Fibroblast of pulmonary artery (primary cell): ENCODE data around the gene LENG1.
"Not testable (repeated sequence)": the region's sequence is repeated elsewhere in the genome, so short reads cannot be mapped to it uniquely, and the experiment has no call there.

Experiments
- DNase-seq: peaks from one replicate; pipeline ENCODE4 v3.0.0-alpha.2; 2010; ENCODE audit warnings: low read depth
- H3K4me3 ChIP-seq: replicated peaks from 2 replicates; pipeline ENCODE4 v1.5.1; 2011; ENCODE audit warnings: low read depth, mild to moderate bottlenecking, control low read depth, low read length, moderate library complexity
- CTCF ChIP-seq: IDR thresholded peaks from 2 replicates; pipeline ENCODE4 v1.5.1; 2011; ENCODE audit warnings: mild to moderate bottlenecking, control low read depth, low read length, inconsistent platforms; ENCODE audit errors: missing control alignments

Gene LENG1

GRCh38 chr19:54188215-54188871 is 28.8 kb upstream of the LENG1 start:
- no peak for TF ChIP-seq CTCF
- peak overlapping the region; percentile 80 for H3K4me3 ChIP-seq
- DNase-seq, result peak; percentile 42

GRCh38 chr19:54186934-54187381 is 27.4 kb upstream of the LENG1 start:
- TF ChIP-seq CTCF, result no peak
- DNase-seq, result no peak
- H3K4me3 ChIP-seq, result no peak overlapping the region

GRCh38 chr19:54186351-54186750 is 26.8 kb upstream of the LENG1 start:
- no peak for DNase-seq
- TF ChIP-seq CTCF, result no peak
- H3K4me3 ChIP-seq, result no peak overlapping the region

- TF ChIP-seq CTCF, result no peak
- H3K4me3 ChIP-seq, result no peak overlapping the region
- DNase-seq, result no peak
Observed at GRCh38 chr19:54183431-54183830, 23.9 kb upstream of the LENG1 start.

GRCh38 chr19:54181894-54182293 is 22.4 kb upstream of the LENG1 start:
- not testable (repeated sequence) for DNase-seq, H3K4me3 ChIP-seq

- DNase-seq, result no peak
- no peak overlapping the region for H3K4me3 ChIP-seq
- no peak for TF ChIP-seq CTCF
Observed at GRCh38 chr19:54180691-54181091, 21.2 kb upstream of the LENG1 start.

GRCh38 chr19:54179921-54180461 is 20.5 kb upstream of the LENG1 start:
- DNase-seq, result peak; percentile 72
- peak; percentile 48 for TF ChIP-seq CTCF
- H3K4me3 ChIP-seq, result no peak overlapping the region
